A549 (cell line): ENCODE results near the gene CTDP1.

Source experiments
- CEBPB ChIP-seq, 2 experiments: fragments of >200 bp in 1 of 2; sonication (Bioruptor Twin) in 1 of 2; formaldehyde crosslinking in 1 of 2; IDR thresholded peaks; 2 replicates each; pipeline ENCODE4 v1.6.1; 2012 to 2016
- HDAC2 ChIP-seq: fragments of 200-600 bp; sonication (generic); IDR thresholded peaks from 2 replicates; pipeline ENCODE4 v1.6.1; 2016
- JUN ChIP-seq, 2 experiments: fragments of >200 bp; sonication (Bioruptor Twin); formaldehyde crosslinking; IDR thresholded peaks; 2 replicates in 1 of 2; 3 replicates in 1 of 2; pipeline ENCODE4 v1.6.1; 2016 to 2017
- KDM1A ChIP-seq: fragments of 200-600 bp; sonication (generic); IDR thresholded peaks from 2 replicates; pipeline ENCODE4 v1.6.1; 2016; ENCODE audit warnings: low read depth, mild to moderate bottlenecking
- MYC ChIP-seq: IDR thresholded peaks from 2 replicates; pipeline ENCODE4 v1.6.1; 2012; ENCODE audit warnings: mild to moderate bottlenecking, inconsistent platforms, low read length, improper control_type of control experiment, borderline replicate concordance
- POLR2A ChIP-seq: IDR thresholded peaks from 2 replicates; pipeline ENCODE4 v1.6.1; 2012; ENCODE audit warnings: mild to moderate bottlenecking, low read length
- RAD21 ChIP-seq, 2 experiments: fragments of >200 bp in 1 of 2; sonication (Bioruptor Twin) in 1 of 2; formaldehyde crosslinking in 1 of 2; IDR thresholded peaks in 1 of 2; conservative IDR thresholded peaks in 1 of 2; 2 replicates in 1 of 2; 3 replicates in 1 of 2; pipeline ENCODE4 v1.6.1; 2012 to 2018; ENCODE audit warnings: inconsistent platforms in 1 of 2
- ZNF302 ChIP-seq: fragments of 250-450 bp; sonication (Bioruptor Pico); IDR thresholded peaks from 2 replicates; pipeline ENCODE4 v1.9.0; 2021; ENCODE audit warnings: inconsistent platforms, mild to moderate bottlenecking, moderate library complexity
- TF ChIP-seq, protein P1 (sequence below): fragments of >200 bp; sonication (Bioruptor Twin); formaldehyde crosslinking; IDR thresholded peaks from 3 replicates; pipeline ENCODE4 v1.5.1; 2016
- TF ChIP-seq, protein P2 (sequence below): IDR thresholded peaks from 2 replicates; pipeline ENCODE4 v1.6.1; 2012
- TF ChIP-seq, protein P3 (sequence below): fragments of 150-350 bp; IDR thresholded peaks from 2 replicates; pipeline ENCODE4 v1.6.1; 2014; ENCODE audit warnings: low read depth, mild to moderate bottlenecking, low read length

DNA sequence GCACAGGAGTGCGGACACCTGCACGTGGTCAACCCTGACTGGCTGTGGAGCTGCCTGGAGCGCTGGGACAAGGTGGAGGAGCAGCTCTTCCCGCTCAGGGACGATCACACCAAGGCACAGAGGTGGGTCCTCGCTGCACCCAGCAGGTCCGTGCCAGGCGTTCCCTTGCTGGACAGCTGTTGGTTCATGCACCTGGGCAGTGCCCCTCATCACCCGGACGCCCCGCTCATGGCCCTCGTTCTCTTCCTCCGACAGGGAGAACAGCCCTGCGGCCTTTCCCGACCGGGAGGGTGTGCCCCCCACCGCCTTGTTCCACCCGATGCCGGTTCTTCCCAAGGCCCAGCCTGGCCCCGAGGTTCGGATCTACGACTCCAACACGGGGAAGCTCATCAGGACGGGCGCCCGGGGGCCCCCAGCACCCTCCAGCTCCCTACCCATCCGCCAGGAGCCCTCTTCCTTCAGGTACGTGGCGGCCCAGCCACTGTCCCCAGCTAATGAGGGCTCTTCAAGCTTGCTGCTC, 38.0 kb downstream of the CTDP1 start:
- TF ChIP-seq, protein P1, sequence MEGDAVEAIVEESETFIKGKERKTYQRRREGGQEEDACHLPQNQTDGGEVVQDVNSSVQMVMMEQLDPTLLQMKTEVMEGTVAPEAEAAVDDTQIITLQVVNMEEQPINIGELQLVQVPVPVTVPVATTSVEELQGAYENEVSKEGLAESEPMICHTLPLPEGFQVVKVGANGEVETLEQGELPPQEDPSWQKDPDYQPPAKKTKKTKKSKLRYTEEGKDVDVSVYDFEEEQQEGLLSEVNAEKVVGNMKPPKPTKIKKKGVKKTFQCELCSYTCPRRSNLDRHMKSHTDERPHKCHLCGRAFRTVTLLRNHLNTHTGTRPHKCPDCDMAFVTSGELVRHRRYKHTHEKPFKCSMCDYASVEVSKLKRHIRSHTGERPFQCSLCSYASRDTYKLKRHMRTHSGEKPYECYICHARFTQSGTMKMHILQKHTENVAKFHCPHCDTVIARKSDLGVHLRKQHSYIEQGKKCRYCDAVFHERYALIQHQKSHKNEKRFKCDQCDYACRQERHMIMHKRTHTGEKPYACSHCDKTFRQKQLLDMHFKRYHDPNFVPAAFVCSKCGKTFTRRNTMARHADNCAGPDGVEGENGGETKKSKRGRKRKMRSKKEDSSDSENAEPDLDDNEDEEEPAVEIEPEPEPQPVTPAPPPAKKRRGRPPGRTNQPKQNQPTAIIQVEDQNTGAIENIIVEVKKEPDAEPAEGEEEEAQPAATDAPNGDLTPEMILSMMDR, result no peak
- TF ChIP-seq RAD21 (conservative IDR thresholded peaks at IDR 0.05 in 1 of 2, IDR thresholded peaks at IDR 0.05 in 1 of 2) (no peak), POLR2A (no peak), HDAC2 (no peak), ZNF302 (CRISPR knock-in tag) (no peak), KDM1A (no peak), CEBPB (IDR thresholded peaks at IDR 0.05) (no peak), MYC (no peak), JUN (IDR thresholded peaks at IDR 0.05) (no peak)
- TF ChIP-seq, protein P2, sequence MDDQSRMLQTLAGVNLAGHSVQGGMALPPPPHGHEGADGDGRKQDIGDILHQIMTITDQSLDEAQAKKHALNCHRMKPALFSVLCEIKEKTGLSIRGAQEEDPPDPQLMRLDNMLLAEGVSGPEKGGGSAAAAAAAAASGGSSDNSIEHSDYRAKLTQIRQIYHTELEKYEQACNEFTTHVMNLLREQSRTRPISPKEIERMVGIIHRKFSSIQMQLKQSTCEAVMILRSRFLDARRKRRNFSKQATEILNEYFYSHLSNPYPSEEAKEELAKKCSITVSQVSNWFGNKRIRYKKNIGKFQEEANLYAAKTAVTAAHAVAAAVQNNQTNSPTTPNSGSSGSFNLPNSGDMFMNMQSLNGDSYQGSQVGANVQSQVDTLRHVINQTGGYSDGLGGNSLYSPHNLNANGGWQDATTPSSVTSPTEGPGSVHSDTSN, result no peak
- TF ChIP-seq, protein P3, sequence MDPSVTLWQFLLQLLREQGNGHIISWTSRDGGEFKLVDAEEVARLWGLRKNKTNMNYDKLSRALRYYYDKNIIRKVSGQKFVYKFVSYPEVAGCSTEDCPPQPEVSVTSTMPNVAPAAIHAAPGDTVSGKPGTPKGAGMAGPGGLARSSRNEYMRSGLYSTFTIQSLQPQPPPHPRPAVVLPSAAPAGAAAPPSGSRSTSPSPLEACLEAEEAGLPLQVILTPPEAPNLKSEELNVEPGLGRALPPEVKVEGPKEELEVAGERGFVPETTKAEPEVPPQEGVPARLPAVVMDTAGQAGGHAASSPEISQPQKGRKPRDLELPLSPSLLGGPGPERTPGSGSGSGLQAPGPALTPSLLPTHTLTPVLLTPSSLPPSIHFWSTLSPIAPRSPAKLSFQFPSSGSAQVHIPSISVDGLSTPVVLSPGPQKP, result no peak
